ENCODE data around the gene PPHLN1.

The PPHLN1 gene

GRCh38 chr12:42410340-42410739 lies 84.4 kb downstream of the PPHLN1 start:
- no peak overlapping the region for H3K4me3 ChIP-seq (ENCODE audit: low read depth, low read length)
- no peak for TF ChIP-seq CTCF (conservative IDR thresholded peaks at IDR 0.05; ENCODE audit: low read depth, low read length)

GRCh38 chr12:42420395-42420794 lies 94.4 kb downstream of the PPHLN1 start:
- no peak overlapping the region for H3K4me3 ChIP-seq (ENCODE audit: low read depth, low read length)
- no peak for TF ChIP-seq CTCF (conservative IDR thresholded peaks at IDR 0.05; ENCODE audit: low read depth, low read length)
- no peak for DNase-seq (ENCODE audit: low read depth)

More at GRCh38 chr12:42410340-42410739, 84.4 kb downstream of the PPHLN1 start:
- peak; percentile 10 for DNase-seq (ENCODE audit: low read depth)

- DNase-seq (ENCODE audit: low read depth) = peak; percentile 89
- no peak overlapping the region for H3K4me3 ChIP-seq (ENCODE audit: low read depth, low read length)
- no peak for TF ChIP-seq CTCF (conservative IDR thresholded peaks at IDR 0.05; ENCODE audit: low read depth, low read length)
These were observed 96.1 kb downstream of the PPHLN1 start for GRCh38 chr12:42421844-42422779.

- no peak for TF ChIP-seq CTCF (conservative IDR thresholded peaks at IDR 0.05; ENCODE audit: low read depth, low read length)
- DNase-seq (ENCODE audit: low read depth) = peak; percentile 24
- H3K4me3 ChIP-seq (ENCODE audit: low read depth, low read length) = no peak overlapping the region
These were observed 96.8 kb downstream of the PPHLN1 start for GRCh38 chr12:42422785-42423184.

- peak; percentile 88 for DNase-seq (ENCODE audit: low read depth)
These were observed 100.8 kb downstream of the PPHLN1 start for GRCh38 chr12:42426746-42427145.

GRCh38 chr12:42428850-42429249 lies 102.9 kb downstream of the PPHLN1 start:
- no peak for TF ChIP-seq CTCF (conservative IDR thresholded peaks at IDR 0.05; ENCODE audit: low read depth, low read length)
- no peak overlapping the region for H3K4me3 ChIP-seq (ENCODE audit: low read depth, low read length)
- DNase-seq (ENCODE audit: low read depth) = no peak

More at GRCh38 chr12:42426746-42427145, 100.8 kb downstream of the PPHLN1 start:
- H3K4me3 ChIP-seq (ENCODE audit: low read depth, low read length) = no peak overlapping the region
- TF ChIP-seq CTCF (conservative IDR thresholded peaks at IDR 0.05; ENCODE audit: low read depth, low read length) = no peak

All from choroid plexus epithelial cell (primary cell).